ENCODE results near the gene PRDM16. TPM values are rescaled to one million over a fixed set of nuclear protein-coding genes. Genes with fewer than 3 reads are reported as not detected.
"Not testable (repeated sequence)": the region's sequence is repeated elsewhere in the genome, so short reads cannot be mapped to it uniquely, and the experiment has no call there.

Gene PRDM16
- total RNA-seq, 1 experiment from 2014 or later: 22.3 TPM

- H3K4me1 ChIP-seq (ENCODE audit: control insufficient read depth, insufficient read depth, low read length): no peaks in the 10 kb centered on the region
- no TSS peak for BruUV-seq (replicated peaks)
- intact Hi-C loops (cut with micrococcal nuclease; ENCODE audit: unreplicated experiment): no loop called here
- H3K9me3 ChIP-seq (ENCODE audit: control insufficient read depth, insufficient read depth, low read depth, low read length): no peaks in the 10 kb centered on the region
- POLR2A ChIA-PET: no interaction called here
- DNase-seq (ENCODE audit: low read depth, low spot score) (no peak), ATAC-seq (no peak)
- no peaks in the 10 kb centered on the region for H3K27me3 ChIP-seq (ENCODE audit: control insufficient read depth, insufficient read depth, low read length)
- CTCF ChIA-PET: no interaction called here
- H3K4me3 ChIP-seq (ENCODE audit: low read depth in 2 of 2, low read length in 2 of 2): no peak overlapping the region
- TF ChIP-seq TCF7L2 (IDR thresholded peaks at IDR 0.05; ENCODE audit: low read depth, low read length): no peak
- TF ChIP-seq SIN3A (IDR thresholded peaks at IDR 0.05; ENCODE audit: borderline replicate concordance, insufficient read depth, low read depth, low read length): no peak
- TF ChIP-seq, protein P1, sequence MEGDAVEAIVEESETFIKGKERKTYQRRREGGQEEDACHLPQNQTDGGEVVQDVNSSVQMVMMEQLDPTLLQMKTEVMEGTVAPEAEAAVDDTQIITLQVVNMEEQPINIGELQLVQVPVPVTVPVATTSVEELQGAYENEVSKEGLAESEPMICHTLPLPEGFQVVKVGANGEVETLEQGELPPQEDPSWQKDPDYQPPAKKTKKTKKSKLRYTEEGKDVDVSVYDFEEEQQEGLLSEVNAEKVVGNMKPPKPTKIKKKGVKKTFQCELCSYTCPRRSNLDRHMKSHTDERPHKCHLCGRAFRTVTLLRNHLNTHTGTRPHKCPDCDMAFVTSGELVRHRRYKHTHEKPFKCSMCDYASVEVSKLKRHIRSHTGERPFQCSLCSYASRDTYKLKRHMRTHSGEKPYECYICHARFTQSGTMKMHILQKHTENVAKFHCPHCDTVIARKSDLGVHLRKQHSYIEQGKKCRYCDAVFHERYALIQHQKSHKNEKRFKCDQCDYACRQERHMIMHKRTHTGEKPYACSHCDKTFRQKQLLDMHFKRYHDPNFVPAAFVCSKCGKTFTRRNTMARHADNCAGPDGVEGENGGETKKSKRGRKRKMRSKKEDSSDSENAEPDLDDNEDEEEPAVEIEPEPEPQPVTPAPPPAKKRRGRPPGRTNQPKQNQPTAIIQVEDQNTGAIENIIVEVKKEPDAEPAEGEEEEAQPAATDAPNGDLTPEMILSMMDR (IDR thresholded peaks at IDR 0.05): no peak
- no peak for TF ChIP-seq POLR2AphosphoS5 (IDR thresholded peaks at IDR 0.05; ENCODE audit: low read depth, low read length)
- no peak for TF ChIP-seq REST (IDR thresholded peaks at IDR 0.05; ENCODE audit: insufficient read depth in 1 of 2, low read depth in 2 of 2, low read length in 1 of 2)
- in situ Hi-C loops (cut with HindIII; ENCODE audit: low pct_unique_long_range_greater_than_20kb, low sequenced_read_pairs): no loop called here
- no peak overlapping the region for H3K27ac ChIP-seq (ENCODE audit: low read length)
- H3K36me3 ChIP-seq (ENCODE audit: control insufficient read depth, insufficient read depth, low read length): no peaks in the 10 kb centered on the region
Measured at GRCh38 chr1:3164671-3165070, 95.7 kb downstream of the PRDM16 start.

DNA sequence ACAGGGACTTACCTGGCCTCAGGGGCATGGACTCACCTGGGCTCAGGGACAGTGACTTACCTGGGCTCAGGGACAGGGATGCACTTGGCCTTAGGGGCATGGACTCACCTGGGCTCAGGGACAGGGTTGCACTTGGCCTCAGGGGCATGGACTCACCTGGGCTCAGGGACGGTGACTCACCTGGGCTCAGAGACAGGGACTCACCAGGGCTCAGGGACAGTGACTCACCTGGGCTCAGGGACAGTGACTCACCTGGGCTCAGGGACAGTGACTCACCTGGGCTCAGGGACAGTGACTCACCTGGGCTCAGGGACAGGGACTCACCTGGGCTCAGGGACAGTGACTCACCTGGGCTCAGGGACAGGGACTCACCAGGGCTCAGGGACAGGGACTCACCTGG lies 96.2 kb downstream of the PRDM16 start:
- CTCF ChIA-PET; H3K36me3 ChIP-seq (ENCODE audit: control insufficient read depth, insufficient read depth, low read length); H3K4me1 ChIP-seq (ENCODE audit: control insufficient read depth, insufficient read depth, low read length); H3K27ac ChIP-seq (ENCODE audit: low read length); in situ Hi-C loops (cut with HindIII; ENCODE audit: low pct_unique_long_range_greater_than_20kb, low sequenced_read_pairs); intact Hi-C loops (cut with micrococcal nuclease; ENCODE audit: unreplicated experiment); H3K4me3 ChIP-seq (ENCODE audit: low read depth in 2 of 2, low read length in 2 of 2); H3K27me3 ChIP-seq (ENCODE audit: control insufficient read depth, insufficient read depth, low read length); POLR2A ChIA-PET; ATAC-seq; DNase-seq (ENCODE audit: low read depth, low spot score); BruUV-seq (replicated peaks); H3K9me3 ChIP-seq (ENCODE audit: control insufficient read depth, insufficient read depth, low read depth, low read length): not testable (repeated sequence)

DNA sequence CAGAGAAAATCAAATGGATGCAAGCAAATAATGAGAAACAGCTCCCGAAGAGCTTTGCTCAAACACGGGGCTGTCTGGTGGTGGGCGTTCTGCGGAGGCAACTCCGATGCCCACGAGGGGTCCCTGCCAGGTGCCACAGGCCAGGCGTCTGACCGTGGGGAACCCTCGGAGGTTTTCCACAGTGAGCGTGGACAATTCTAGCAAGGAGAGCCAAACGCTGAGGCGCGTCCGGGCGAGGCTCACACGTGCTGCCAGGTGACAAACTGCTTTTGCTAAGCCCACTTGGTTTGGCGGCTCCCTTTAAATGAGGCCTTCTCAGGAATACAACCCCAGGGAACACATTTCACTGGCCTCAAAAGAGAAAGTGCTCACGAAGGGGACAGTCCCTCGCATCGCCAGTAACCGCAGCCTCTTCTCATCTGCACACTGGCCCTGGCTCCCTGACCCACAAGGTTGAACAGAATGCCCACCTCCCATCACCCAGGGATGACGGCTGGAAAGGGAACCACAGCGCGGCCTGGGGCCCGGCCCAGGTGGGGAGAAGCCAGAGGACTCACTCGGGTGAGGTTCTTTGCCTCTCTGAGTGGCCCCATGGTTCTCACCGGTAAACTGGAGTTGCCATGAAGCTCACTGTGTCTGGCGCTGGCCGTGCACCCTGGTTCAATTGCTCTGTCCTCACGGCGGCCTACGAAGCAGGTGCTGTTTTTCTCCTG lies 97.4 kb downstream of the PRDM16 start:
- ATAC-seq: no peak
- in situ Hi-C loops (cut with HindIII; ENCODE audit: low pct_unique_long_range_greater_than_20kb, low sequenced_read_pairs) (no loop called here), intact Hi-C loops (cut with micrococcal nuclease; ENCODE audit: unreplicated experiment) (no loop called here)
- TF ChIP-seq SIN3A (IDR thresholded peaks at IDR 0.05; ENCODE audit: borderline replicate concordance, insufficient read depth, low read depth, low read length) (no peak), TCF7L2 (IDR thresholded peaks at IDR 0.05; ENCODE audit: low read depth, low read length) (no peak), POLR2AphosphoS5 (IDR thresholded peaks at IDR 0.05; ENCODE audit: low read depth, low read length) (no peak), REST (IDR thresholded peaks at IDR 0.05; ENCODE audit: insufficient read depth in 1 of 2, low read depth in 2 of 2, low read length in 1 of 2) (no peak)
- TF ChIP-seq, protein P1 (IDR thresholded peaks at IDR 0.05): no peak
- no peak overlapping the region for H3K4me3 ChIP-seq (ENCODE audit: low read depth in 2 of 2, low read length in 2 of 2)
- ChIA-PET CTCF (no interaction called here), POLR2A (no interaction called here)
- no peaks in the 10 kb centered on the region for H3K27me3 ChIP-seq (ENCODE audit: control insufficient read depth, insufficient read depth, low read length)
- no peaks in the 10 kb centered on the region for H3K36me3 ChIP-seq (ENCODE audit: control insufficient read depth, insufficient read depth, low read length)
- no peak for DNase-seq (ENCODE audit: low read depth, low spot score)
- no peak overlapping the region for H3K27ac ChIP-seq (ENCODE audit: low read length)
- BruUV-seq (replicated peaks): no TSS peak
- H3K4me1 ChIP-seq (ENCODE audit: control insufficient read depth, insufficient read depth, low read length): peaks cover 13% of the 10 kb centered on the region
- H3K9me3 ChIP-seq (ENCODE audit: control insufficient read depth, insufficient read depth, low read depth, low read length): no peaks in the 10 kb centered on the region
